Measurements from ENCODE around the gene ATP6V1C2.
"Not testable (repeated sequence)": the region's sequence is repeated elsewhere in the genome, so short reads cannot be mapped to it uniquely, and the experiment has no call there.

ATP6V1C2 gene

GRCh38 chr2:10771786-10772185 lies 50.4 kb downstream of the ATP6V1C2 start:
- DNase-seq = no peak

GRCh38 chr2:10772201-10772867 lies 50.9 kb downstream of the ATP6V1C2 start:
- DNase-seq = no peak

- DNase-seq = no peak
Observed at GRCh38 chr2:10772868-10773215, 51.4 kb downstream of the ATP6V1C2 start.

- no peak for DNase-seq
Observed at GRCh38 chr2:10773821-10774341, 52.5 kb downstream of the ATP6V1C2 start.

GRCh38 chr2:10774394-10774793 lies 53.0 kb downstream of the ATP6V1C2 start:
- DNase-seq = no peak

- DNase-seq = no peak
Observed at GRCh38 chr2:10775021-10775780, 53.8 kb downstream of the ATP6V1C2 start.

GRCh38 chr2:10775831-10776230 lies 54.4 kb downstream of the ATP6V1C2 start:
- no peak for DNase-seq

GRCh38 chr2:10776231-10776977 lies 55.0 kb downstream of the ATP6V1C2 start:
- no peak for DNase-seq

- DNase-seq = no peak
Observed at GRCh38 chr2:10777111-10777841, 55.8 kb downstream of the ATP6V1C2 start.

GRCh38 chr2:10777842-10778723 lies 56.7 kb downstream of the ATP6V1C2 start:
- no peak for DNase-seq

GRCh38 chr2:10778724-10779115 lies 57.3 kb downstream of the ATP6V1C2 start:
- no peak for DNase-seq

- DNase-seq = no peak
Observed at GRCh38 chr2:10779776-10780490, 58.5 kb downstream of the ATP6V1C2 start.

- DNase-seq = no peak
Observed at GRCh38 chr2:10780491-10780820, 59.0 kb downstream of the ATP6V1C2 start.

- DNase-seq = not testable (repeated sequence)
Observed at GRCh38 chr2:10780821-10781220, 59.4 kb downstream of the ATP6V1C2 start.

- no peak for DNase-seq
Observed at GRCh38 chr2:10781746-10782145, 60.3 kb downstream of the ATP6V1C2 start.

GRCh38 chr2:10783421-10783820 lies 62.0 kb downstream of the ATP6V1C2 start:
- DNase-seq = no peak

- no peak for DNase-seq
Observed at GRCh38 chr2:10784719-10785118, 63.3 kb downstream of the ATP6V1C2 start.

GRCh38 chr2:10785260-10785659 lies 63.8 kb downstream of the ATP6V1C2 start:
- DNase-seq = no peak

- DNase-seq = no peak
Observed at GRCh38 chr2:10786240-10786982, 65.0 kb downstream of the ATP6V1C2 start.

GRCh38 chr2:10787176-10787968 lies 65.9 kb downstream of the ATP6V1C2 start:
- peak; percentile 44 to 48 for DNase-seq
